ENCODE results near the gene SLC35G1.
A peak's percentile ranks its signal among the peaks of the same experiment; 100 is the strongest.

SLC35G1 gene

DNA sequence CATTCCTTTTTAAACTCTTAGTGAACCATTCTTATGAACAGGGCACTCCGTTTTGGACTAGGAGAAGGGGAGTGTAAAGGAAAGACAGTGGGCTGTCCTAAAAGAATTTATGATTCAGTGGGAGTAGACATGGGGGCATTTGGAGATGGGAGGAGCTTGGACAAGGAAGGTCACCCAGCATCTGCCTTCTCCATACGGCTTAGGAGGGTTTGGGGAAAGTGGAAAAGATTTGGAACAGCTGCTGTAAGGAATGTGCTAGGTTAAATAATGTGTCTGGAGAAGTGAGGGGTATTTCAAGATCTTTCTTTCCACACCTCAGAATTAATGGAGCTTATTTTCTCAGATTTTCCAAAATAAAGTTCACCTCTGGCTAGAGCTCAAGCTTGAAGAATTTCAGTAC lies 24.0 kb downstream of the SLC35G1 start:
- DNase-seq (ENCODE audit: low read depth): no peak
- H3K4me3 ChIP-seq (ENCODE audit: low read depth, low read length): no peak overlapping the region
- TF ChIP-seq, protein P1, sequence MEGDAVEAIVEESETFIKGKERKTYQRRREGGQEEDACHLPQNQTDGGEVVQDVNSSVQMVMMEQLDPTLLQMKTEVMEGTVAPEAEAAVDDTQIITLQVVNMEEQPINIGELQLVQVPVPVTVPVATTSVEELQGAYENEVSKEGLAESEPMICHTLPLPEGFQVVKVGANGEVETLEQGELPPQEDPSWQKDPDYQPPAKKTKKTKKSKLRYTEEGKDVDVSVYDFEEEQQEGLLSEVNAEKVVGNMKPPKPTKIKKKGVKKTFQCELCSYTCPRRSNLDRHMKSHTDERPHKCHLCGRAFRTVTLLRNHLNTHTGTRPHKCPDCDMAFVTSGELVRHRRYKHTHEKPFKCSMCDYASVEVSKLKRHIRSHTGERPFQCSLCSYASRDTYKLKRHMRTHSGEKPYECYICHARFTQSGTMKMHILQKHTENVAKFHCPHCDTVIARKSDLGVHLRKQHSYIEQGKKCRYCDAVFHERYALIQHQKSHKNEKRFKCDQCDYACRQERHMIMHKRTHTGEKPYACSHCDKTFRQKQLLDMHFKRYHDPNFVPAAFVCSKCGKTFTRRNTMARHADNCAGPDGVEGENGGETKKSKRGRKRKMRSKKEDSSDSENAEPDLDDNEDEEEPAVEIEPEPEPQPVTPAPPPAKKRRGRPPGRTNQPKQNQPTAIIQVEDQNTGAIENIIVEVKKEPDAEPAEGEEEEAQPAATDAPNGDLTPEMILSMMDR (IDR thresholded peaks at IDR 0.05; ENCODE audit: control insufficient read depth, extremely low read depth, insufficient read depth): no peak

DNA sequence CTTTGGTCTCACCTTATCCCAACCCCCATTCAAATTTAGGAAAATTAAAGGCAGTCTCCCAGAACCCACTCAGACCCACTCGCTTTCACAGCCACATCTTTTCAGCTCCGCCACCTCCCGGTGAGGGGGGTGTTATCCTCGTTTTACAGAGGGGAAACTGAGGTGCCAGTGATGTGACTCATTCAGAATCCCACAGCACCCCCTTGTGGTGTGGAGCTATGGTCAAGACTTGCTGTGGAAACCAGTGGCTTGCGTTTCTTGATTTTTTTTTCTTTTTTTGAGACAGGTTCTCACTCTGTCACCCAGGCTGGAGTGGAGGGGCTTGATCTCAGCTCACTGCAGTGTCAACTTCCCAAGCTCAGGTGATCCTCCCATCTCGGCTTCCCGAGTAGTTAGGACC lies 27.6 kb downstream of the SLC35G1 start:
- TF ChIP-seq, protein P1 (IDR thresholded peaks at IDR 0.05; ENCODE audit: control insufficient read depth, extremely low read depth, insufficient read depth): peak; percentile 51
- no peak for DNase-seq (ENCODE audit: low read depth)
- H3K4me3 ChIP-seq (ENCODE audit: low read depth, low read length): no peak overlapping the region

DNA sequence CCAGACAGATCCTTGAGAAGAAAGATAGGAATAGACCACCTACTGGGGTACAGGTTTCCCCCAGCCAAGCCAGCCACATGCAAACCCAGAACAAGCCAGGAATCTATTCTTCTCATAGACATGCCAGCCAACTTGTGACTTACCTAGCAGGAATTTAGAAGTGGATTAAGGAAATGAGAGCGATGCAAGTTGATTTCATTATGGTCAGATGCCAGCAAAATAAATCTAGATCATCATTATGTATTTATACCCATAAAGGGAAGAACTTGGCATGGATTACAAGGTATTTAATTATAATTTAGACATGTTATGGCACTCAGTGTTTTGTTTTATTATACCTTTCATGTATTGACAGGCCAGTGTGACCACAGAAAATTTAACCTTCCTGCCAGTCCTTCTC lies 32.8 kb downstream of the SLC35G1 start:
- H3K4me3 ChIP-seq (ENCODE audit: low read depth, low read length): no peak overlapping the region
- DNase-seq (ENCODE audit: low read depth): no peak
- TF ChIP-seq, protein P1 (IDR thresholded peaks at IDR 0.05; ENCODE audit: control insufficient read depth, extremely low read depth, insufficient read depth): no peak

DNA sequence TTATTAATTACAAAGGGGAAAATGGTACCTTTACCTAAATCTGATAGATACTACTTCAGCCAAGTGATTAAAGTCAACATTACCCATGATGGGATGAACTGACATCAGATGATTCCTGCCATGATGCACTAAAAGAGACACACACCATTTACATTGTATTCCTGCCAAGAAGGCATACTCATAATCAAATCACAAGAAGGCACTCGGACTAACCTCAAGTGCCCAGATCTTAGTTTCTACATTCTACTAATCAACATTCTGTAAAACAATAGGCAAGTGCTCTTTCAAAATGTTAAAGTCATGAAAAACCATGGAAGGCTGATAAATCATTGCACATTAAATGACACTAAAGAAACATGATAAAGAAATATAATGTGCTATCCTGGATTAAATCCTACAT lies 44.4 kb downstream of the SLC35G1 start:
- TF ChIP-seq, protein P1 (IDR thresholded peaks at IDR 0.05; ENCODE audit: control insufficient read depth, extremely low read depth, insufficient read depth): no peak
- DNase-seq (ENCODE audit: low read depth): no peak
- H3K4me3 ChIP-seq (ENCODE audit: low read depth, low read length): no peak overlapping the region

DNA sequence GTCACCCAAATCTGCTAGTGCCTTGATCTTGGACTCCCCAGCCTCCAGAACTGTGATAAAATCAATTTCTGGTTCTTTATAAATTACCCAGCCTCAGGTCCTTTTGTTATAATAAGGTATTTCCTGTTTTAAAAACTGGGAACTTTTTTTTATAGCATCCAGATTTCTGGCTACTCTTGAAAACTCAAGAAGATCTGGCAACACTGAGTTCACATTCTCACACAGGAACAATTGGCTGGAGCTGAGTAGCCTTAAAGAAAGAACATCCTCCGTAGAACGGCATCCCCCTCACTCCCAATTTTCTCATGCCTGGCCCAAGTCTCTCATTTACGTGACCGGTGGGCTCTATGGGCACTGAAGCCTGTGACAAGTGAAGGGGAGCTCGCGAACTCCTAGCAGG lies 47.1 kb downstream of the SLC35G1 start:
- H3K4me3 ChIP-seq (ENCODE audit: low read depth, low read length): no peak overlapping the region
- DNase-seq (ENCODE audit: low read depth): no peak
- TF ChIP-seq, protein P1 (IDR thresholded peaks at IDR 0.05; ENCODE audit: control insufficient read depth, extremely low read depth, insufficient read depth): no peak

DNA sequence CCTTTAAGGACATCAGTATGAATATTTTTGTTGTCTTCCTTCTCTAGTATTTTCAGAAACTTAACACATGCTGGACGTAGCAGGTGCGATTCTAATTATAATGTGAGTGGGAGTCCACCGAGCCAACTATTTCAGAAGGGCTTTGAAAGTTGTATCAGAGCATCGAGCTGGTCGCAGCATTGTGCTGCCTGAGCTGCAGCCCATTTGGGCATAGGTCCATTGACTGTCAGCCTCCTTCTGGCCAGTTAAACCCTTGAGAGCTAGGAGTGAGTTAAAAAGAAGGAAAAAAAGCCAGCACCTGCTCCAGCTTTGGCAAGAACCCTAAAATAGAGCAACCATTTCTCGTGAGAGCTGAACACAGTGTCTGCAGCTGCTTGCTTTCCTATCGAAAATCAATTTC lies 47.8 kb downstream of the SLC35G1 start:
- no peak for DNase-seq (ENCODE audit: low read depth)
- TF ChIP-seq, protein P1 (IDR thresholded peaks at IDR 0.05; ENCODE audit: control insufficient read depth, extremely low read depth, insufficient read depth): no peak

DNA sequence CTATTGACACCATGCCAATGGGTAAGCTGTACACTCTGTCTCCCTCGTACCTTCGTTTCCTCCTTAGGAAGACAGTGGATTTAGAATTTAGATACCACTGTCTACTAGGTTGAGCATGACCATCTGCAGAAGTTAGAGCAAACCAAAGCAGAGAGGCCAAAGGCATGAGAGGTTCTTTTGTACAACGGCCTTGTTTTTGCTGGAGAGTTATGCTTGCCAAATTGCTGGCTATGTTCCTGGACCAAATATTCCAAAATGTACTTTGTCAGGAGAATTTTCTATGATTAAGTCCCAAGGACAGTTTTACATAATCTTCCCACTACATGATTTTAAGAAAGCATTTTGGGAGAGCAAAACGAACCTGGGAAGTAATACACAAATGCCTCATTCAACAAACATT lies 52.0 kb downstream of the SLC35G1 start:
- no peak for DNase-seq (ENCODE audit: low read depth)
- no peak overlapping the region for H3K4me3 ChIP-seq (ENCODE audit: low read depth, low read length)
- TF ChIP-seq, protein P1 (IDR thresholded peaks at IDR 0.05; ENCODE audit: control insufficient read depth, extremely low read depth, insufficient read depth): no peak

More for the DNA sequence above, 47.8 kb downstream of the SLC35G1 start:
- no peak overlapping the region for H3K4me3 ChIP-seq (ENCODE audit: low read depth, low read length)
